K562 (cell line): ENCODE data around the gene ANXA8.

Source experiments
- FOXJ2 ChIP-seq: fragments of 200-800 bp; sonication (Bioruptor generic); IDR thresholded peaks from 2 replicates; pipeline ENCODE4 v1.6.1; 2016; ENCODE audit warnings: missing genetic modification characterization, missing compliant biosample characterization
- PML ChIP-seq: IDR thresholded peaks from 2 replicates; pipeline ENCODE4 v1.6.1; 2012; ENCODE audit warnings: low read length, inconsistent platforms
- RAD21 ChIP-seq, 2 experiments: fragments of 250-450 bp in 1 of 2; fragments of 450-650 bp in 1 of 2; sonication (Bioruptor Pico) in 1 of 2; formaldehyde crosslinking in 1 of 2; IDR thresholded peaks in 1 of 2; conservative IDR thresholded peaks in 1 of 2; 2 replicates each; pipeline versions ENCODE4 v1.4.0 to v1.8.0; 2020 to 2022; ENCODE audit warnings: mild to moderate bottlenecking in 2 of 2, moderate library complexity in 1 of 2
- RB1 ChIP-seq: fragments of 450-650 bp; IDR thresholded peaks from 2 replicates; pipeline ENCODE4 v1.6.1; 2017; ENCODE audit warnings: low read depth, mild to moderate bottlenecking
- SPI1 ChIP-seq: IDR thresholded peaks from 2 replicates; pipeline ENCODE4 v1.6.1; 2011; ENCODE audit warnings: low read depth, low read length, control low read depth, borderline replicate concordance
- ZNF12 ChIP-seq: sonication (generic); formaldehyde crosslinking; IDR thresholded peaks from 2 replicates; pipeline ENCODE4 v1.4.0; 2020; ENCODE audit warnings: mild to moderate bottlenecking, missing genetic modification reagents
- TF ChIP-seq, protein P1 (sequence below), 3 experiments: IDR thresholded peaks in 2 of 3; conservative IDR thresholded peaks in 1 of 3; 2 replicates each; pipeline ENCODE4 v1.5.1; 2011 to 2012; ENCODE audit warnings: low read length in 3 of 3, mild to moderate bottlenecking in 3 of 3, control low read depth in 2 of 3, improper control_type of control experiment in 1 of 3, inconsistent platforms in 1 of 3, low read depth in 1 of 3, mixed read lengths in 1 of 3, moderate library complexity in 1 of 3; ENCODE audit not compliant: insufficient read depth in 2 of 3
- TF ChIP-seq, protein P2 (sequence below): IDR thresholded peaks from 2 replicates; pipeline ENCODE4 v1.6.1; 2014; ENCODE audit warnings: antibody characterized with exemption

DNA sequence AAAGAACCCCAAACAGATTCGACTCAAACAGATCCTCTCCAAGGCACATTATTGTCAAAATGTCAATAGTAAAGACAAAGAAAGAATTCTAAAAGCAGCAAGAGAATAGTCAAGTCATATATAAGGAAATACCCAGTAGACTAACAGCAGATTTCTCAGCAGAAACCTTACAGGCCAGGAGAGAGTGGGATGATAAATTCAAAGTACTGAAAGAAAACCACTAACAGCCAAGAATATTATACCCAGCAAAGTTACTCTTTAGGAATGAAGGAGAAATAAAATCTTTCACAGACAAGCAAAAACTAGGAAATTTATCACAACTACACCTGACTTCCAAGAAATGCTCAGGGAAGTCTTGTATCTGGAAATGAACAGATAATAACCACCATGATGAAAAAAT, 38.2 kb downstream of the ANXA8 start:
- TF ChIP-seq RAD21 (CRISPR knock-in tag; conservative IDR thresholded peaks at IDR 0.05 in 1 of 2, IDR thresholded peaks at IDR 0.05 in 1 of 2) = no peak
- no peak for TF ChIP-seq PML
- TF ChIP-seq, protein P1, sequence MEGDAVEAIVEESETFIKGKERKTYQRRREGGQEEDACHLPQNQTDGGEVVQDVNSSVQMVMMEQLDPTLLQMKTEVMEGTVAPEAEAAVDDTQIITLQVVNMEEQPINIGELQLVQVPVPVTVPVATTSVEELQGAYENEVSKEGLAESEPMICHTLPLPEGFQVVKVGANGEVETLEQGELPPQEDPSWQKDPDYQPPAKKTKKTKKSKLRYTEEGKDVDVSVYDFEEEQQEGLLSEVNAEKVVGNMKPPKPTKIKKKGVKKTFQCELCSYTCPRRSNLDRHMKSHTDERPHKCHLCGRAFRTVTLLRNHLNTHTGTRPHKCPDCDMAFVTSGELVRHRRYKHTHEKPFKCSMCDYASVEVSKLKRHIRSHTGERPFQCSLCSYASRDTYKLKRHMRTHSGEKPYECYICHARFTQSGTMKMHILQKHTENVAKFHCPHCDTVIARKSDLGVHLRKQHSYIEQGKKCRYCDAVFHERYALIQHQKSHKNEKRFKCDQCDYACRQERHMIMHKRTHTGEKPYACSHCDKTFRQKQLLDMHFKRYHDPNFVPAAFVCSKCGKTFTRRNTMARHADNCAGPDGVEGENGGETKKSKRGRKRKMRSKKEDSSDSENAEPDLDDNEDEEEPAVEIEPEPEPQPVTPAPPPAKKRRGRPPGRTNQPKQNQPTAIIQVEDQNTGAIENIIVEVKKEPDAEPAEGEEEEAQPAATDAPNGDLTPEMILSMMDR (IDR thresholded peaks at IDR 0.05 in 2 of 3, conservative IDR thresholded peaks at IDR 0.05 in 1 of 3; ENCODE audit: insufficient read depth in 2 of 3, low read depth in 1 of 3, low read length in 3 of 3) = no peak
- no peak for TF ChIP-seq RB1
- TF ChIP-seq ZNF12 (CRISPR knock-in tag) = no peak
- no peak for TF ChIP-seq SPI1
- TF ChIP-seq, protein P2, sequence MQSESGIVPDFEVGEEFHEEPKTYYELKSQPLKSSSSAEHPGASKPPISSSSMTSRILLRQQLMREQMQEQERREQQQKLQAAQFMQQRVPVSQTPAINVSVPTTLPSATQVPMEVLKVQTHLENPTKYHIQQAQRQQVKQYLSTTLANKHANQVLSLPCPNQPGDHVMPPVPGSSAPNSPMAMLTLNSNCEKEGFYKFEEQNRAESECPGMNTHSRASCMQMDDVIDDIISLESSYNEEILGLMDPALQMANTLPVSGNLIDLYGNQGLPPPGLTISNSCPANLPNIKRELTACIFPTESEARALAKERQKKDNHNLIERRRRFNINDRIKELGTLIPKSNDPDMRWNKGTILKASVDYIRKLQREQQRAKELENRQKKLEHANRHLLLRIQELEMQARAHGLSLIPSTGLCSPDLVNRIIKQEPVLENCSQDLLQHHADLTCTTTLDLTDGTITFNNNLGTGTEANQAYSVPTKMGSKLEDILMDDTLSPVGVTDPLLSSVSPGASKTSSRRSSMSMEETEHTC = no peak
- TF ChIP-seq FOXJ2 (tag) = no peak
